RWPE2 (cell line): ENCODE data around the gene XPO6.
A peak's percentile ranks its signal among the peaks of the same experiment; 100 is the strongest.

ENCODE experiments used
- ATAC-seq: fragments of 200-7000 bp; cut with Tn5 transposase; 3 replicates; pipeline ENCODE4 v1.9.1; 2021; ENCODE audit warnings: low read depth
- DNase-seq: peaks from one replicate; pipeline ENCODE4 v3.0.0-alpha.2; 2020; ENCODE audit warnings: low spot score
- H3K27ac ChIP-seq: fragments of 450-650 bp; 2 replicates; pipeline ENCODE4 v1.5.1; 2017; ENCODE audit warnings: mild to moderate bottlenecking; ENCODE audit not compliant: poor library complexity, severe bottlenecking
- H3K27me3 ChIP-seq: fragments of 250-450 bp; sonication (Bioruptor Pico); 2 replicates; pipeline ENCODE4 v1.5.1; 2021; ENCODE audit warnings: mild to moderate bottlenecking, moderate library complexity; ENCODE audit not compliant: insufficient read depth, poor library complexity, severe bottlenecking
- H3K36me3 ChIP-seq: fragments of 250-450 bp; sonication (Bioruptor Pico); 2 replicates; pipeline ENCODE4 v1.5.1; 2020; ENCODE audit warnings: low read depth, mild to moderate bottlenecking, moderate library complexity
- H3K4me1 ChIP-seq: fragments of 250-450 bp; sonication (Bioruptor Pico); 2 replicates; pipeline ENCODE4 v1.5.1; 2021; ENCODE audit warnings: mild to moderate bottlenecking, moderate library complexity; ENCODE audit not compliant: insufficient read depth, poor library complexity, severe bottlenecking
- H3K4me3 ChIP-seq: fragments of 250-450 bp; sonication (Bioruptor Pico); 2 replicates; pipeline ENCODE4 v1.5.1; 2021; ENCODE audit warnings: mild to moderate bottlenecking, moderate library complexity; ENCODE audit not compliant: severe bottlenecking
- H3K9me3 ChIP-seq: fragments of 250-450 bp; sonication (Bioruptor Pico); 2 replicates; pipeline ENCODE4 v1.5.1; 2021; ENCODE audit warnings: mild to moderate bottlenecking, moderate library complexity; ENCODE audit not compliant: severe bottlenecking
- CTCF ChIP-seq: fragments of 450-650 bp; IDR thresholded peaks from one replicate; pipeline ENCODE4 v1.5.1; 2017; ENCODE audit warnings: mild to moderate bottlenecking, moderate library complexity; ENCODE audit not compliant: poor library complexity, severe bottlenecking

Gene XPO6

GRCh38 chr16:28218109-28218508 is 6.3 kb upstream of the XPO6 start:
- no peak overlapping the region for H3K27ac ChIP-seq
- peak; percentile 83 for ATAC-seq
- no peak overlapping the region for H3K4me3 ChIP-seq
- H3K4me1 ChIP-seq: no peaks in the 10 kb centered on the region
- H3K9me3 ChIP-seq: no peaks in the 10 kb centered on the region
- no peaks in the 10 kb centered on the region for H3K36me3 ChIP-seq
- TF ChIP-seq CTCF: peak; percentile 50
- no peak for DNase-seq
- no peaks in the 10 kb centered on the region for H3K27me3 ChIP-seq

GRCh38 chr16:28217326-28217725 is 5.6 kb upstream of the XPO6 start:
- H3K4me3 ChIP-seq: no peak overlapping the region
- DNase-seq: no peak
- TF ChIP-seq CTCF: no peak
- H3K4me1 ChIP-seq: no peaks in the 10 kb centered on the region
- no peaks in the 10 kb centered on the region for H3K36me3 ChIP-seq
- H3K9me3 ChIP-seq: no peaks in the 10 kb centered on the region
- H3K27me3 ChIP-seq: no peaks in the 10 kb centered on the region
- no peak overlapping the region for H3K27ac ChIP-seq
- ATAC-seq: no peak

GRCh38 chr16:28213396-28213795 is 1.6 kb upstream of the XPO6 start:
- ATAC-seq (no peak), DNase-seq (no peak)
- no peak overlapping the region for H3K4me3 ChIP-seq
- H3K9me3 ChIP-seq: no peaks in the 10 kb centered on the region
- peaks cover 25% of the 10 kb centered on the region for H3K36me3 ChIP-seq
- no peak for TF ChIP-seq CTCF
- H3K27me3 ChIP-seq: no peaks in the 10 kb centered on the region
- no peak overlapping the region for H3K27ac ChIP-seq
- H3K4me1 ChIP-seq: peaks cover 6% of the 10 kb centered on the region

GRCh38 chr16:28212532-28212873 is 738 bp upstream of the XPO6 start:
- DNase-seq (no peak), ATAC-seq (no peak)
- Histone ChIP-seq H3K9me3 (no peaks in the 10 kb centered on the region), H3K4me3 (peak overlapping the region; percentile 88), H3K36me3 (peaks cover 34% of the 10 kb centered on the region), H3K27ac (peak overlapping the region; percentile 73), H3K4me1 (peaks cover 6% of the 10 kb centered on the region), H3K27me3 (no peaks in the 10 kb centered on the region)
- no peak for TF ChIP-seq CTCF

- Histone ChIP-seq H3K27me3 (no peaks in the 10 kb centered on the region), H3K4me1 (peaks cover 6% of the 10 kb centered on the region), H3K27ac (peak overlapping the region; percentile 73), H3K4me3 (peak overlapping the region; percentile 88), H3K9me3 (no peaks in the 10 kb centered on the region), H3K36me3 (peaks cover 48% of the 10 kb centered on the region)
- no peak for TF ChIP-seq CTCF
- ATAC-seq (peak; percentile 82), DNase-seq (peak; percentile 74)
These were observed 681 bp downstream of the XPO6 start for GRCh38 chr16:28210979-28211588.
